HG02870 (cell line): Measurements from ENCODE around the gene ZNF605.
"Not testable (repeated sequence)": the region's sequence is repeated elsewhere in the genome, so short reads cannot be mapped to it uniquely, and the experiment has no call there.

Experiments
- ATAC-seq: cut with Tn5 transposase; IDR thresholded peaks from one replicate; pipeline ENCODE4 v1.9.1; 2021; ENCODE audit warnings: mild to moderate bottlenecking, moderate library complexity; ENCODE audit not compliant: unreplicated experiment

ZNF605 gene

DNA sequence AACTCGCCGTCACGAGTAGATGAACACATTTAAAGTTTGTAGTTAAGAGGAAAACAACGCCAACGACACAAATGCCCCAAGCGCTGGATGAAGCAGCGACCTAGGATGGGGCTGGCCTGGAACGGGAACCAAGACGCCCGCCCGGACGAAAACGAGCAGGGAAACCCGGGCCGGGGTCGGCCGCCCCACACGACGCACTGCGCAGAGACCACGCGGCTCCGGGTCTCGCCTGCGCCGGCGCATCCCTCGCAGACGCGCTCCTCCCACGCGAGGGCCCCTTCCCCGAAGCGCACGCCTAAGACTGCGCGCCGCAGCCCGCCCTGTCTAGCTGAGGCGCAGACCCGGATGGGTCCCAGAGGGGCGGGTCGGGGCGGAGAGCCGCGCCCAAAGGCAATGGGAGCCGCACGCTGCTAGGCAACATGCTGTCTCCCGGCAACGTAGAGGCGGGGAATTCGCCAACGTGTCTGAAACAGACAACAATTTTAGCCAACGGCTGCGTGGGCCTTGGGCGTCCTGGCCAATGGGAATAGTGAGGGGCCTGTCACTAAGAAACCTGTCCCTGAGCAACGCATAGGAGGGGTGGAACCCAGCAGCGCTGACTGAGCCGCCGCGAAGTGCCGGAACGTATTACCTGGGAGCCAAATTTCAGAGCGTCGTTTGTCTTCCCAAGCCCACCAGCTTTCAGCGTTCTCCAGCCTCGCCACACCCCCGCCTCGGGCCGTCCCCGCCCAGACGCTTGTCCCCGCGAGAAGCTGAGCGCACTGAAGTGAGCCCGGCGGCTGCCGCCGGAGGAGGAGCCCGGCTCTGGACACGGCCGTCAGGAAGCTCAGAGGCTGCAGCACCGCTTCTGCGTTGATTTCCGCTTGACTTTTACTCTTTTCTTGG, 47.7 kb downstream of the ZNF605 start:
- peak; percentile 95 for ATAC-seq

DNA sequence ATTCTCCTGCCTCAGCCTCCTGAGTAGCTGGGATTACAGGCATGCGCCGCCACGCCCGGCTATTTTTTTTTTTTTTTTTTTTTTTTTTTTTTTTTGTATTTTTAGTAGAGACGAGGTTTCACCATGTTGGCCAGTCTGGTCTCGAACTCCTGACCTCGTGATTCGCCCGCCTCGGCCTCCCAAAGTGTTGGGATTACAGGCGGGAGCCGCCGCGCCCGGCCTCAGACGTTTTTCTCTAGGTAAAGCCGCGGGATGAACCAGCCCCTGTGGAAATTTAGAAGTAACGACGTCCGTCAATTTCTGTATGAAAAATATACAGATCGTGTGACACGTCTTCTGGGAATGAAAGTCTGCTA, 48.3 kb downstream of the ZNF605 start:
- ATAC-seq: not testable (repeated sequence)

DNA sequence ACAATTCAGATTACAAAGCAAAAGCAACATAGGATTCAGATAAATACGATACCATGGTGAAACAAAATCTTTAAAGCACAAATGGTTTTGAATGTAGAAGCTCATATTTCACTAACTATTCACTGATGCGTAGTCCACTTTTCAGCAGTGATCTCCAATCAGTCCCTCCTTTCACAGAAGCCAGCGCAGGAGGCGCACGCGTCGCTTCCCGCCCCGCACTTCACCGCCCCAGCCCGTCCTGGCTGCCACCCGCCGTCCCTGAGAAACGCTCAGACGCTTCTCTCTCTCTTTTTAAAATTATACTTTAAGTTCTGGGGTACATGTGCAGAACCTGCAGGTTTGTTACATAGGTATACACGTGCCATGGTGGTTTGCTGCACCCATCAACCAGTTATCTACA, 48.9 kb downstream of the ZNF605 start:
- ATAC-seq: no peak

DNA sequence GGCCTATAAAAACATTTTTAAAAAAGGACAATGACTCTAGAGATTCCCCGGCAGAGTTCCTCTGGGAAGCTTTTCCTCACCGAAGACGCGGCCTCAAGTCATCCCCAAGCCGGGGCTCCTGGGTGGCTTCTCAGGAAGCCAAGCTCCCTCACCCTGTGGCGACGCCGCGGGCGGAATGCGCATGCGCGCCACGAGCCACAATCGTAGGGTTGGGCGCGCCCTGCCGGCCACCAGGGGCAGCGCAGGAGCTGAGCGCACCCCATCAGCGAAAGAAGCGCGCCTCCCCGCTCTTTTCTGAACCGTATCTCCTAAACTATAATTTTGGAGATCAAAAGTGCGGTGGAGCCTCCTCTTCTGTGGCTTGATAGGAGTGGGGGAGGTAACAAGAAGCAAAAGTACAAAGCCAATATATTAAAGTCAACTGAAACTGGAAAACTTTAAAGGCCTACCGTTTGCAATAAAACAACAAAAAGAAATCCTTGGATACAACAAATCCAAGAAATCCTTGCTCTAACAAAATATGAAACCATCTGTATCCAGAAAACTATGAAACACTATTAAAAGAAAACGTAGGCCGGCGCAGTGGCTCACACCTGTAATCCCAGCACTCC, 51.3 kb downstream of the ZNF605 start:
- ATAC-seq: no peak

DNA sequence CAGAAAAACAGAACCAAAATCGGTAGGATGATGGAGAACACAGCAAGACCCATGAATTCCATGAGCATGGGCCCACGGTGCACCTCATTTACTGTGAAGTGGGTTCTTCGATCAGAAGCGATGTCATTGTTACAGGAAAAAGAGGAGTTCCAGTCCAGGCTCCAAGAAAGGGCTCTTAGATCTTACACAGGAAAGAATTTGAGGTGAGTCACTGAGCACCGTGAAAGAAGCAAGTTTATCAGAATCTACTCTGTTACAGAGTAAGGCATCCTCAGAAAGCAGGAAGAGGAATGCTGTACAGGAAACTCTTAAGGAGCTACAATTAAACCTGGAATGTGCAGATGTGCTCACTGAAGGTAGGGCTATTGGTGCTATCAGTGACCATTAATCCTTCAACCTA, 57.1 kb downstream of the ZNF605 start:
- no peak for ATAC-seq

DNA sequence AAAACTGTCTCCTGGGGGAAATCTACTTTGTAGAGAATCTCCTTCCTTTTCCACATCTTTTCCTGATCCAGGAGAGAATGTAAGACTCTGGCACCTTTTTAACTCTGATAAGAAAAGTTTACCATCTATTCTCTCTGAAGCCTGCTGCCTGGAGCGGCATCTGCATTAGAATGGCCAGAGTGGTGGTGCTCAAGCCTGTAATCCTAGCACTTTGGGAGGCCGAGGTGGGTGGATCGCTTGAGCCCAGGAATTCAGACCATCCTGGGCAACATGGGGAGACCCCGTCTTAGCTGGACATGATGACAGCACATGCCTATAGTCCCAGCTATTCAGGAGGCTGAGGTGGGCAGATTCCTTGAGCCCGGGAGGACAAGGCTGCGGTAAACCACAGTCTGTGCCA, 67.3 kb downstream of the ZNF605 start:
- ATAC-seq: no peak

DNA sequence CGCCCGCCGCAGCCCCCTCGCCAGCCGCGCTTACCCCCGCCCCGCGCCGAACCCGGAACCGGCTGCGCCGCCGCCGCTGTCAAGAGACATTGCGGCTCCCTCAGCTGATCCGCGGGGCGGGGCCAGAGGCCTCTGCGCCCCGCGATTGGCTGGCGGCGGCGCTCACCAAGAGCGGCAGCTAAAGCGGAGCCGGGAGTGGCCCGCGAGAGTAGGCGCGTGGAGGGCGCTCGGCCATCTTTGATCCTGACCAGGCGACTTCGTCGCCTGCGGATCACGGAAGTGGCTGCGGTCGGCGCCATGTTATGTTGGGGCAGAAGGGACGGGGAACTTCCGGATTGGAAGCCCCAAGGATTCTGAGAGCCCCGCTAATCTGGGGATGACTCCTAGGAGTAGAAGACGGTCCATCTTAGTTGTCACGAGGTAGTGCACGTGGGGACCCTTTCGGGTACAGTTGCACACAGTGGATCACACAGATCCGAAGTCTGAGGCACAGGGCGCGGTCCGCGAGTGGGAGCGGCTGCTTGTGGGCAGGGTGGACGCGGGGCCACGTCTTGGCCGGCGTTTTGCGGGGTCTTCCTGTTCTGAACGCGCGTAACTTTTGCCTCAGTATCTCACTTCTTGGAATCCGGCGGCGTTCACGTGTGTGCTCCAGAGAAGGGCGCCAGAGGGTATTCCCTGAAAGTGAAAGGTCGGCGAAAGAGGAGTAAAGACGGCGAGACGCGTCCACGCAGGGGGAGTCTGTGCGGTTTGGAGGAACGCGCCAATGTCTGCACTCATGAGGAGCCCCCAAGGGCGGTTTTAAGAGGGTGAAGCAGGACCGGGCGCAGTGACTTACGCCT, 68.4 kb downstream of the ZNF605 start, which contains the start of gene CHFR:
TSS of gene CHFR (minus strand) at position 93 of the 839 bp plus-strand sequence. CDS start 277 bp downstream, outside the sequence.
- ATAC-seq: peak; percentile 97

DNA sequence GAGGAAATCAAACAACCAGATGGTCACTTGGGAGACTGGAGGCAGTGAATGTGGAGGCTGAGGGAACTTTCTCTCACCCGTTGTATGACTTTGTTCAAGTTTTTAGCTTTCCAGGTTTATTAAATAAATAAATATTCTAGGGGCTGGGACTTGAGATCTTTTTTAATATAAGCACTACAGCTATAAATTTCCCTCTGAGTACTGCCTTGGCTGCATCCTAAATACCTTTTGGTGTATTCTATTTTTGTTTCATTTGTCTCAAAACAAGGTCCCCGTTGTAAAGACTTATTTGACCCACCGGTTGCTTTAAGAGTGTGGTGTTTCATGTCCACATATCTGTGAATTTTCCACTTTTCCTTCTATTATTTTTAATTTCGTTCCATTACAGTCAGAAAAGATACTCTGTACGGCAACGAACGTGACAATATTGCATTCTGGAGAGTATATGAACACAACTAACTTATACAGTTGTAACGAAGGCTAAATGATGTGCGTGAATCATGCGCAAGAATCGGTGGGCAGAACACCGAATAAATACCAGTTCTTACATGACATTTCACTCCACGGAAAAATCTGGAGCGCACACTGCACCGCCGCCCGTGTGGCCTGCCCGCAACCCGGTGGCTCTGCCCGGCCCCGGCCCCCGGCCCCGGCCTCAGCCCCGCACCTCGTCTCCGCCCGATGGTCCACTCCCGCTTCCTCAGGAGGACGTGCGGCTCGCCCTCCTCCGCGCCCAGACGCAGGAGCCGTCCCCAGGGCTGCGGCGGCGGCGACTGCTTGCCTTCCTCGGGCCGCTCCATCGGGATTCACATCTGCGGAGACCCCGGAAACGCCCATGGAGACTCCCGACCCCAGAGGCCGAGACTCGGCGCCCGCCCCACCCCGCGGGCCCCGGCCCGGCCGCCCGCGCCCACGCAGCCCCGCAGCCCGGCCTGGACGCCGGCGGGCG, 69.3 kb downstream of the ZNF605 start:
- peak; percentile 16 for ATAC-seq

DNA sequence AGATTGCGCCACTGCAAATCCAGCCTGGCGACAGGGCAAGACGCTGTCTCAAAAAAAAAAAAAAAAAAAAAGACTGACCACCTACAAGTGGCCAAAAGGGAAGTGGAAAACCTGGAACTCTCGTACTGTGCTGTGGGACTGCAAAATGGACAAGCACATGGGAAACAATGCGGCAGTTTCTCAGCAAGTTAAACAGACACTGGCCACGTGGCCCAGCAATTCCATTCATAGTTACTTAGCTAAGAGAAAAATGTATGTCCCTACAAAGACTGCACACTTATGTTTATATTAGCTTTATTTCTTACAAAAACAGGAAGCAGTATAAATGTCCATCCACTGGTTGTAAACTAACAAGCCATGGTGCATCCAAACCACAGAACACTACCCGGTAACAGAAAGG, 74.3 kb downstream of the ZNF605 start:
- ATAC-seq: no peak

DNA sequence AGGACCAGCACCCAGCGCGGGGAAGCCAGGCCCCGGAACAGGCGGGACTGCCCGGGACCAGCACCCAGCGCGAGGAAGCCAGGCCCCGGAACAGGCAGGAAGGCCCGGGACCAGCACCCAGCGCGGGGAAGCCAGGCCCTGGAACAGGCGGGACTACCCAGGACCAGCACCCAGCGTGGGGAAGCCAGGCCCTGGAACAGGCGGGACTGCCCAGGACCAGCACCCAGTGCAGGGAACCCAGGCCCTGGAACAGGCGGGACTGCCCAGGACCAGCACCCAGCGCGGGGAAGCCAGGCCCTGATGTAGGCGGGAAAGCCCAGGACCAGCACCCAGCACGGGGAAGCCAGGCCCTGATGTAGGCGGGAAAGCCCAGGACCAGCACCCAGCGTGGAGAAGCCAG, 81.5 kb downstream of the ZNF605 start:
- not testable (repeated sequence) for ATAC-seq

DNA sequence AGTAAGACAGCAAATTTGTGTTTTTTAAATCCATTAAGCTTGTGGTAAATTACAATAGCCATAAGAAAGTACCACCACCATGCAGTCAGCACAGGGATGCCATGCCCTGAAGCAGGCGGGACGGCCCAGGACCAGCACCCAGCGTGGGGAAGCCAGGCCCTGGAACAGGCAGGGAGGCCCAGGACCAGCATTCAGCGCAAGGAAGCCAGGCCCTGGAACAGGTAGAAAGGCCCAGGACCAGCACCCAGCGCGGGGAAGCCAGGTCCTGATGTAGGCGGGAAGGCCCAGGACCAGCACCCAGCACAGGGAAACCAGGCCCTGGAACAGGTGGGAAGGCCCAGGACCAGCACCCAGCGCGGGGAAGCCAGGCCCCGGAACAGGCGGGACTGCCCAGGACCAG, 81.9 kb downstream of the ZNF605 start:
- no peak for ATAC-seq

DNA sequence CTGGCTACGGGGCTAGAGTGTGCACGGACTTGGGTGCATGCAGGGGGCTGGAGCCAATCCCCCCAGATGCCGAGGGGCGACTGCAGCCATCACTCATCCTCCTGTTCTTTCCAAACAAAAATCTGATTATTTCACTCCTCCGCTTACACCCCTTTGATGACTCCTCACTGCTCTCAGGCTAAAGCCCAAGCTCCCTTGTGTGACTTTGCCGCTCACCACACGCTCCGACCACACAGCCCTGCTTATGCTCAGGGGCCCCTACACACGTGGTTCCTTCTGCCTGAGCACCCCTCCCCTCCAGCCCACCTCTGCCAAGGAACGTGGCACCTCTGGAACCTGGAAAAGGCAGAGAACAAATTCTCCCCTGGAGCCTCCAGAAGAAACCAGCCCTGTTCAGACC, 82.4 kb downstream of the ZNF605 start:
- ATAC-seq: no peak

DNA sequence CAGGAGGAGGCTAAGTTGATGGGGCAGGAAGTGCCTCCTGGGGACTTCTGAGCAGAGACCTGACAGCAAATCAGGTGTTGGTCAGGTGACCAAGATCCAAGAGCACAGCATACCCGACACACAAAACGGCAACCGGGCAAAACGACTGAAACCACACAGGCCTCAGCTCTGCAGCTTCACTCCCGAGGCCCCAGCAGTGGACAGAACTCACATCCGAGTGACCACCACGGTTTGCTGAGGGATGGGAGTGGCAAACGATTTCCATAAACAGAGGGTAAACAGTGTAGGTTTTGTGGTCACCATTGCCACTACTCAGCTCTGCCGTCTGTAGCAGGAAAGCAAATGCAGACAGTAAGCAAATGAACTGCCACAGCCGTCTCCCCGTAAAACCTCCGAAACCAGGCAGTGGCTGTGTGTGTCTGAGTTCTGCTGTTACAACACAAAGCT, 83.1 kb downstream of the ZNF605 start:
- ATAC-seq: no peak

DNA sequence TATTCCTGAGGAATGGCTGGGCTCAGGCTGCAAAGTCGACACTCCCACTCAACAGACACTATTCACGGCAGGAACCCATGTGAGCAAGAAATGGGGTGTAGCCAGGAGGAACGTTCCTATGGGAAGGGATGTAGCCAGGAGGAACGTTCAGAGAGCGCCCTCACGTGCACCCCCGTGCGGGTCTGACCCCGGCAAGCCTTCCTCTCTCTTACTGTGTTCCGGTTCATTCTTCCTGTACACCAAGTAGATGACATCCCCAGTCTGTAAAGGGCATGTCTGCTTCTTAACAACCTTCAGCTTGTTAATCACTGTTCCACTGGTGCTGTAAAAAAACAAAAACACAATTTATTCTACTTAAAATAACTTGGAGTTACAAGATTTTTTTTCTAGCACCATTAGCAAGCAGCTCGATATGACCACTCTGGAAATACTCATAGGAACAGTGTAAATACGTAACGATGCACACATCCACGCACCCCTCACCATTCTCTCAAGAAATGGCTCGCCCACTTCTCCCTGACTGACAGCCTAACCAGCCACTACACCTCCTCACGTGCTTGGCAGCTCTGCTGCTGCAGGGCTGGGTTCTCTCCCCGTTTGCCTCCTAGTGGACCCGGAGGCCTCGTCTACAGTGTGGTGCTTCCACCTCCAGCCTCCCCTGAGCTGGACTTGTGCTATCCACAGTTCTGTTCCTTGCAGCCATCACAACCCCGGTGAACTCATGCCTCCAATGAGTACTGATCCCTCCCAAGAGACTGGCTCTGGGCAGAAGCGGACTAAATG, 83.8 kb downstream of the ZNF605 start:
- ATAC-seq: no peak

DNA sequence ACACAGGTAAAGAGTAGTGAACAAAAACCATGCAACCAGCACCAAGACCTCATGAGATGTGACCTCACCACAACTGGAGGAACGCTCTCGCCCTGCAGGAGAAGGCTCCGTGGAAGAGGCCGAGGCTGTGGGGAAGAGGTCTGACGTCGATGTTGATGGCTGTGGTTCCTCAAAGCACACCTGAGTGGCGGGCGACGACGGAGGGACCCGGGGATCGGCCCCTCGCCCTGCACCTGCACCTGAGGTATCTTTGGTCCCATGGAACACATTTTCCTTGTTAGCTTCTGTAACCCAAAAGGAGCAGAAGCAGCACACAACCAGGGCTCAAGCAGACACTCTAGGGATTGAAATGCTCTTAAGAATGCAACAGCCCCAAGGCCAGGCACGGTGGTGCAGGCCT, 86.6 kb downstream of the ZNF605 start:
- ATAC-seq: no peak
